H1 (cell line): ENCODE data around the gene MRFAP1. TPM values are rescaled to one million over a fixed set of nuclear protein-coding genes. Genes with fewer than 3 reads are reported as not detected.

Experiments
- BRCA1 ChIP-seq: IDR thresholded peaks from 2 replicates; pipeline ENCODE4 v1.6.1; 2012; ENCODE audit warnings: low read depth, low read length, improper control_type of control experiment
- CBX5 ChIP-seq: fragments of 300-800, 300-1000 bp; sonication (generic); IDR thresholded peaks from 2 replicates; pipeline ENCODE4 v1.7.1; 2016; ENCODE audit warnings: antibody characterized with exemption, low read length, low read depth
- CBX8 ChIP-seq: fragments of 300-800, 300-1000 bp; sonication (generic); IDR thresholded peaks from 2 replicates; pipeline ENCODE4 v1.7.1; 2016; ENCODE audit warnings: low read depth, low read length, borderline replicate concordance
- CEBPB ChIP-seq: IDR thresholded peaks from 2 replicates; pipeline ENCODE4 v1.6.1; 2012; ENCODE audit warnings: low read depth, low read length
- CHD1 ChIP-seq: IDR thresholded peaks from 2 replicates; pipeline ENCODE4 v1.6.1; 2012; ENCODE audit warnings: low read depth, low read length, improper control_type of control experiment
- CHD2 ChIP-seq: IDR thresholded peaks from 2 replicates; pipeline ENCODE4 v1.6.1; 2012; ENCODE audit warnings: low read length, improper control_type of control experiment
- CTCF ChIP-seq, 3 experiments: IDR thresholded peaks; 1 replicate in 2 of 3; 2 replicates in 1 of 3; pipeline versions ENCODE4 v1.5.1 to v1.6.1; 2011; ENCODE audit warnings: low read length in 3 of 3, mild to moderate bottlenecking in 3 of 3, inconsistent platforms in 2 of 3, low read depth in 1 of 3, moderate library complexity in 1 of 3; ENCODE audit not compliant: insufficient read depth in 1 of 3; ENCODE audit errors: control extremely low read depth in 1 of 3
- EGR1 ChIP-seq: IDR thresholded peaks from 2 replicates; pipeline ENCODE4 v1.6.1; 2011; ENCODE audit warnings: low read depth, low read length, borderline replicate concordance
- EP300 ChIP-seq, 2 experiments: IDR thresholded peaks; 1 replicate in 1 of 2; 2 replicates in 1 of 2; pipeline ENCODE4 v1.6.1; 2011 to 2012; ENCODE audit warnings: low read depth in 2 of 2, low read length in 2 of 2, mild to moderate bottlenecking in 2 of 2, borderline replicate concordance in 1 of 2, inconsistent platforms in 1 of 2, moderate library complexity in 1 of 2
- EZH2 ChIP-seq: fragments of 200-600 bp; sonication (generic); IDR thresholded peaks from 2 replicates; pipeline ENCODE4 v1.7.1; 2012; ENCODE audit warnings: low read depth, mild to moderate bottlenecking, moderate library complexity, low read length, inconsistent platforms; ENCODE audit not compliant: severe bottlenecking
- KDM1A ChIP-seq: fragments of 200-600, 300-600 bp; sonication (generic); IDR thresholded peaks from 2 replicates; pipeline ENCODE4 v1.7.1; 2016; ENCODE audit warnings: mild to moderate bottlenecking, low read length, borderline replicate concordance
- KDM5A ChIP-seq: fragments of 200-600 bp; IDR thresholded peaks from 2 replicates; pipeline ENCODE4 v1.7.1; 2012; ENCODE audit warnings: mild to moderate bottlenecking, low read length, inconsistent platforms, mixed read lengths
- MAFK ChIP-seq: IDR thresholded peaks from 2 replicates; pipeline ENCODE4 v1.6.1; 2012; ENCODE audit warnings: low read depth, mild to moderate bottlenecking, improper control_type of control experiment, low read length
- NRF1 ChIP-seq: IDR thresholded peaks from 2 replicates; pipeline ENCODE4 v1.6.1; 2011; ENCODE audit warnings: mild to moderate bottlenecking, low read depth, low read length, improper control_type of control experiment
- PHF8 ChIP-seq: fragments of 200-600 bp; sonication (generic); conservative IDR thresholded peaks from 2 replicates; pipeline ENCODE4 v1.7.1; 2012; ENCODE audit warnings: low read depth, mild to moderate bottlenecking, inconsistent platforms, low read length, moderate library complexity
- POU5F1 ChIP-seq: IDR thresholded peaks from 2 replicates; pipeline ENCODE4 v1.6.1; 2011; ENCODE audit warnings: low read depth, mild to moderate bottlenecking, low read length, moderate library complexity
- RBBP5 ChIP-seq: IDR thresholded peaks from 2 replicates; pipeline ENCODE4 v1.7.1; 2012; ENCODE audit warnings: low read depth, mild to moderate bottlenecking, inconsistent platforms, low read length, moderate library complexity, borderline replicate concordance
- SAP30 ChIP-seq: fragments of 300-600 bp; sonication (generic); IDR thresholded peaks from 2 replicates; pipeline ENCODE4 v1.7.1; 2012; ENCODE audit warnings: low read length, moderate library complexity, mild to moderate bottlenecking, inconsistent platforms; ENCODE audit not compliant: insufficient read depth, insufficient replicate concordance
- SIRT6 ChIP-seq: IDR thresholded peaks from one replicate; pipeline ENCODE4 v1.7.1; 2012; ENCODE audit warnings: low read length, inconsistent platforms
- SP2 ChIP-seq: IDR thresholded peaks from 2 replicates; pipeline ENCODE4 v1.6.1; 2012; ENCODE audit warnings: mild to moderate bottlenecking, low read length, inconsistent platforms
- TAF1 ChIP-seq: IDR thresholded peaks from 2 replicates; pipeline ENCODE4 v1.6.1; 2011; ENCODE audit warnings: mild to moderate bottlenecking, low read depth, low read length
- TBP ChIP-seq: IDR thresholded peaks from 2 replicates; pipeline ENCODE4 v1.6.1; 2011; ENCODE audit warnings: low read depth, low read length, improper control_type of control experiment
- TCF12 ChIP-seq: IDR thresholded peaks from 2 replicates; pipeline ENCODE4 v1.6.1; 2011; ENCODE audit warnings: low read depth, mild to moderate bottlenecking, low read length
- polyA plus RNA-seq, 7 experiments: library from polyadenylated mRNA; depleted of rRNA in 3 of 7; stranded (reverse) in 5 of 7; unstranded in 2 of 7; fragments of >200 nt in 5 of 7; fragments of 200-250 nt in 2 of 7; gene quantifications; 1 replicate in 5 of 7; 2 replicates in 1 of 7; 4 replicates in 1 of 7; pipeline versions ENCODE4 v1.2.1 to v1.2.3, GENCODE V29; 2011 to 2013; ENCODE audit warnings: missing spikeins in 2 of 7, mixed read lengths in 2 of 7
- total RNA-seq: library from RNA; stranded (reverse); fragmentation: NEBNext Ultra II Directional; extraction: Animal tissue kit (Norgen Biotek cat#: 25700); gene quantifications from 2 replicates; pipeline ENCODE4 v1.2.1, GENCODE V29; 2021

Gene MRFAP1
- total and polyA plus RNA-seq, 2 of the 8 experiments (the other 6 are each of a cell fraction or from before 2014, with no cell fraction given) = 108 to 307 TPM

GRCh38 chr4:6673660-6674499 lies 33.4 kb downstream of the MRFAP1 start (continued):
- TF ChIP-seq SIRT6 (no peak), CHD2 (no peak), TBP (peak; percentile 92), EZH2 (no peak), CBX5 (no peak), PHF8 (0 out of 2 replicates have a peak, but pooled peaks have one; percentile 31), POU5F1 (no peak), BRCA1 (no peak), EP300 (IDR thresholded peaks at IDR 0.05; ENCODE audit: borderline replicate concordance in 1 of 2, low read depth in 2 of 2, low read length in 2 of 2) (no peak), SP2 (no peak), SAP30 (no peak), MAFK (no peak), NRF1 (peak; percentile 97), CBX8 (no peak), CEBPB (no peak), EGR1 (no peak), TAF1 (peak; percentile 97), KDM1A (no peak), KDM5A (no peak), CTCF (IDR thresholded peaks at IDR 0.05; ENCODE audit: control extremely low read depth in 1 of 3, insufficient read depth in 1 of 3, low read depth in 1 of 3, low read length in 3 of 3) (no peak), CHD1 (no peak), TCF12 (no peak), RBBP5 (no peak)
